Bone marrow (tissue), 2 donors: ENCODE data around the gene SLC9A8.

Source experiments
- DNase-seq, 2 donors: peaks; one replicate each; lab custom pipeline; 2025; lab: John Stamatoyannopoulos, UW

Gene SLC9A8

DNA sequence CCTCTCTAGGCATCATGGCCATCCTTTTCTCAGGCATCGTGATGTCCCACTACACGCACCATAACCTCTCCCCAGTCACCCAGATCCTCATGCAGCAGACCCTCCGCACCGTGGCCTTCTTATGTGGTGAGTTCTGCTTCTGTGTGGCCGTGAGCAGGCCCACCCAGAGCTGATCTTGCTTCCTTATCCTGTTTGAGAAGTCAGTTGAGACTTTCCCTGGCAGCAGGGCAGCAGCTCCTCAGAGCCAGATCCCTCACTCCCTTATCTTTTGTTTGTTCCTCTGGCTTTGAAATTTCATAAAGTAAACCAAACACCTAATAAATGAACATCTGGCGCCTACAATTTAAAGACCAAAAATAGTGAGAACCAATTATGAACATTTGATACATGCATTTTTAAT is 62.1 kb downstream of the SLC9A8 start:
- DNase-seq: no peak

DNA sequence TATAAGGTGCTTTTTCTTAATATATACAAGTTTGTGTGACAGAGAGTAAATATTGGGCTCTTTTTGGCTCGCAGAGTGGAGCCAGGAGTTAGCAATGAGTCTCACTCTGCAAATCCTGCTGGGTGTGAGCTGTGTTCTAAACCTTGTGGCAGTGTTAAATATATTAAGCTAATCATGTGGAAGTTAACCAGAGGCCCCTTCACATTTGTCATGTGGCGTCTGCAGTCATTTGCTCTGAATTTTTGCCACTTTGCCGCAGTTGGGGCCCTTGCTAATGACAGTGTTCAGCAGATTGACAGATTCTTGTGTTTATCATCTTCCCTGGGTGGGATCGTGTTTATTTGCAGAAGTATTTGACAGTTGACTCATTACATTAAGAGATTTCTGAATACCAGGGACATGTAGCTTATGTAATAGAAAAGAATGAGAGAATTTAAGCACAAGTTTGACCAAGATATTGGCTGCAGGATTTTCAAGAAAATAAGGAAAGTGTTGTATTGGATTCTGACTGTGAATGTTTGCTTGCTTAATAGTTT is 64.8 kb downstream of the SLC9A8 start:
- no peak for DNase-seq

DNA sequence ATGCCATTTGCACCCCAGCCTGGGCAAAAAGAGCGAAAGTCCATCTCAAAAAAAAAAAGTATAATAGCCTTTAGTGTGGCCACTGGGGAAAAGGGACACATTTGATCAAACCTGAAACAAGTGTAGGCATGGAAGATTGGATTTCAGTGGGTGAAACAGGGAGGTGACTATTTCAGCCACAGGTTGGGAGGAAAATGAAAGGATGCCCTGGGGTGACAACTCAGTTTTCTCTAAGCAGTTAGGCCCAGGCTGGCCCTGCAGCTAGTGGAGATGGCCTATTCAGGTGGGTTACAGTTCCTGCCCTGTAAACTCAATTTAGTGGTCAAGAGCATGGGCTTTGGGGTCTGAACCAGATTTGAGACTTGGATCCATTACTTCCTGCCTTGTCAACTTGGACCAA is 66.3 kb downstream of the SLC9A8 start:
- no peak for DNase-seq

DNA sequence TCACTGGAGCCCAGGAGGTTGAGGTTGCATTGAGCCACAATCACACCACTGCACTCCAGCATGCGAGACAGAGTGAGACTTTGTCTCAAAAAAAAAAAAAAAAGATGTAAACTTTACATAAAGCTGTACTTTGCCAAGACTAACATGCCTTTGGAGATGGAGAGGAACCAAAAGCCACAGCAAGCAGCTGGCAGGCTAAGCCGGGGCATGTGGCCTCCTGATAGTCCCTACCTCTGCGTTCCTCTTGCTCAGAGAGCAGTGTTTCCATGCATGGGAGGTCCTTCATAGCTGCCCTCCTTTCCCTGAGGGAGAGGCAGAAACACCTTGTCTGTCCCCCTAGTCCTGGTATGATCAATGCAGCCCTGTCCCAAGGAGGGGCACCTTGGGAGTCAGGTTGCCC is 67.5 kb downstream of the SLC9A8 start:
- DNase-seq: no peak

DNA sequence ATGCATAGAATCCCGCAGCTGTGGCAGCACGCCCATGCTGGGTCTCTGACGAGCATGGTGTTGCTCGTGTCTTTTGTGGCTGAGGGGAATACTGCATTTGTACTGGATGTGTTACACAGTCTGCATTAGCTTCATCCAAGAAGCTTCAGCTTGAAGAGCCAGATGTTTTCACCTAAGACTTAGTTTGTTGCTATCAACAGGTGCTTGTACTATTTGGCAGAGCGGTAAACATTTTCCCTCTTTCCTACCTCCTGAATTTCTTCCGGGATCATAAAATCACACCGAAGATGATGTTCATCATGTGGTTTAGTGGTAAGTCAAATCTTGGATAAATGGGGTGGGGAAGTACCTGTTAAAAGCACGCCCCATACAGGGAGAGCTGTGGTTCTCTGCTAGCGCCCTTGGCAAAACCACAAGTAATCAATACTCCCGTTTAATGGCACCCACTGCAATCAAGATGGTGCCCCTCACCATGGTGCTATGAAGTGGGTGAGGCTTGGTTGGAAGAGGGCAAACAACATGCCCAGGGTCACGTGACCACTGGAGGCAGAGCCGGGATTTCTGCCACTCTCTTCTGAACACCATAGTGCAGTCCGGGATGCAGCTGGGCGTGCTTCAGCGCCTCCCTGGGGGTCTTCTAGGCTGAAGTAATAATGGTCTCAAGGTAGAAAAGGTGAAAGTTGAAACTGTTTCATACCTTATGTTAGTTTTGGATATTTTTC is 68.3 kb downstream of the SLC9A8 start:
- no peak for DNase-seq

DNA sequence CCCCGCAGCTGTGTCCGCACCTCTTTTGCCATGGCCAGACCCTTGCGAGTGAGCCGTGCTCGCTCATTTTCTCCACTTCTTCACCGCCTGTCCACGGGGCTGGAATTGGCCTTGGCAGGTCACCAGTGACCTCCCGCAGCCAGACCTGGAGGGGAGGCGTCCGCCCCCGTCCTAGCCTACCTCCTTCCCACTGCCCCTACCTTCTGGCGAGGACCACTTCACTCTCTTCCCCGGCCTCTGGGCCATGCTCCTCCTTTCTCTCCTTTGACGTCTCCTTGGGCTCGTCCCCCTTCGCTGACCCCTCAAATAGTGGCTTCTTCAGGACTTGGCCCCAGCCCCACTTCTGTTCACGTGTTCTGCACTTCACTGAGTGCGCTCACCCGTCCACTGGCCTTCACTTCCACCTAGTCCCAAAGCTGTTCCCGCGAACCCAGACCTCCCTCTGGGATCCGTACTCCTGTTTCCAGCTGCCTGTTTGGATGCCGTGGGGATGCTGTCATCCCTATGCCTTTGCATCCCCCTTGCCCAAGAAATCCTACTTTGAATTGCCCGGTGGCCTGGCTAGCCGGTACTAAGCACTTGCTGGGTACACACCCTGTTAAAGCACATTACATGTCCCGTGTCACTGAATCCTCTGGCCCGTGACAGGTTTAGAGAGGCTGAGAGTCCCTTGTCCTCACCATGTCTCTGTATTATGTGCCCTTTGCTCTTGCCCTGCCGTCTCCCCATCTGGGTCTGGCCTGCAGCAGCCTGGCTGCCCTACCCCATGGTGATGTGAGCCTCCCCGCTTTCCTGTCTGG is 69.7 kb downstream of the SLC9A8 start:
- no peak for DNase-seq

DNA sequence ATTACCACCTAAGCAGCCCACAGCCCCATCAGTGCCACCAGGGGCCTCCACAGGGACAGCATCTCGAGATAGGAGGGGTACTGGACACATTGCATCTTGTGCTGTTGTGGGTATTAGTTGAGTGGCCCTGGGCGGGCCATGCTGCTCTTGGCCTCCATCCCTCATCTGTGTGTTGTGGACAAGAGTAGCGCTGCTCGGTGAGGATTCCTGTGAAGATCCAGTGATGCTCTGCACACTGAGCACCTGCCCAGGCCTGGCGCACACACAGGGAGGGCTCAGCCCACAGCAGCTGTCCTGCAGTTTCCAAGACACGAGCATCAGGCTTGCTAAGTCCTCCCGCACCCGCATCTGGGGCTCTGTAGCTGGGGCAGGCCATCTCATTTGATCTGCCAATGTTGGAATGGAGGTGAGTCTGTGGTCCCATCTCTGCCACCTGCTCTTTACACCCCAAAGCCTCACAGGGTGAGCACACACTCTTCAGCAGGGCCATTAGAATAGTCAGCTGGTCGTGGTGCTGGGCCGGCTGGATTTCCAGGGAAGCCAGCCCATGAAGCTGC is 70.7 kb downstream of the SLC9A8 start:
- no peak for DNase-seq

DNA sequence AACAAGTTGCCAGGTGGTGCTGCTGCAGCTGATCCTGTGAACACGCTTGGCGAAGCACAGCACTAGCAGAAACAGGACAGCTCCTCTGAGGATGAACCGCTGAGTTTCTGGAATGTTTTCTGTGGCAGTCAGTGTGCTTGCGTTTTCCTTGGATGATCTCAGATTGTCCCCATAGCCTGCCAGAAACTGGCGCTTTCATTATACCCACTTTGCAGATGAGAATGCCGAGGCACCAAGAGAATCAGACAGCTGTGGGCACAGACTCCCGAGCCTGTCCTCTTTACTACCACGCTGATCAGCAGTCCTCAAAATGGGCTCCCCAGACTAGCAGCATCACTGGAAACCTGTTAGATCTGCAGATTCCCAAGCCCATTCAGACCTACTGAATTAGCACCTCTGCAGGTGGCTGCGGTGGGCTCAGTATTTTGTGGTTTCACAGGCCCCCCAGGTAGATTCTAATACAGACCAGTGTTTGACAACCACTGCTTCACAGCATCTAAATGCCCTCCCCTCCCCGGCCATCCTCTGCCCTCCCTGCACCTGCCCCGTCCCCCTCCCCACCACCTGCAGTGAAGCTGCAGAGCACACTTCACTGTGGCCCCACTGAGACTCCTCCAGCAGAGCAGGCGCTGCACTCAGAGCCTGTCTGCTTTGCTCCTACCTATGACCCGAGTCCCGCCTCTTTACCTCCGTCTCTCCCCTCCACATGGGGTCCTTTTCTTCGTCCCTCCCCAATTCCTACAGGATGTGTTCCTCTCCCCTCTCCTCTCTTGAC is 73.1 kb downstream of the SLC9A8 start:
- no peak for DNase-seq

DNA sequence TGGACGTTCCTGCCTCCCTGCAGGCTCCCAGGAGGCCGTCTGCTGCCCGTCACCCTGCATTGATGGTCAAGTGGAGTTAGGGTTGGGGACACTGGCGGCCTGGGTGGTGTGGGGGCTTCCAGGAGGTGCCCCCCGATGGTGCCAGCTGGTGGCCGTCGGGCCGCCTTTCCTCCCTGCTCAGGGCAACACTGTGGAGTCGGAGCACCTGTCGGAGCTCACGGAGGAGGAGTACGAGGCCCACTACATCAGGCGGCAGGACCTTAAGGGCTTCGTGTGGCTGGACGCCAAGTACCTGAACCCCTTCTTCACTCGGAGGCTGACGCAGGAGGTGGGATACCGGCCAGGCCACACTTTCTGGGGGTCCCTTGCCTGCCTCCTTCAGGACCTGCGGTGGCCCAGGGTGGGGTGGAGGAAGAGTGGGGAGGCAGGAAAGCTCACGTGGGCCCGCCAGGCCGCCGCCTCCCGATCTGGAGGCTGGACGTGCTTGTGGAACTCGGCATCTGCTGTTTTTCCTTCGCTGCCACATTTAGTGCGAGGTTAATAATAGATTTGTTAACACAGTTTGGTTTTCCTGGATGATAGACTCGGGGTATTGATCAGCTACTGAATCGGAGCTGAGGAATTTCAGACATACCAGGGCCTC is 74.1 kb downstream of the SLC9A8 start:
- DNase-seq: no peak

DNA sequence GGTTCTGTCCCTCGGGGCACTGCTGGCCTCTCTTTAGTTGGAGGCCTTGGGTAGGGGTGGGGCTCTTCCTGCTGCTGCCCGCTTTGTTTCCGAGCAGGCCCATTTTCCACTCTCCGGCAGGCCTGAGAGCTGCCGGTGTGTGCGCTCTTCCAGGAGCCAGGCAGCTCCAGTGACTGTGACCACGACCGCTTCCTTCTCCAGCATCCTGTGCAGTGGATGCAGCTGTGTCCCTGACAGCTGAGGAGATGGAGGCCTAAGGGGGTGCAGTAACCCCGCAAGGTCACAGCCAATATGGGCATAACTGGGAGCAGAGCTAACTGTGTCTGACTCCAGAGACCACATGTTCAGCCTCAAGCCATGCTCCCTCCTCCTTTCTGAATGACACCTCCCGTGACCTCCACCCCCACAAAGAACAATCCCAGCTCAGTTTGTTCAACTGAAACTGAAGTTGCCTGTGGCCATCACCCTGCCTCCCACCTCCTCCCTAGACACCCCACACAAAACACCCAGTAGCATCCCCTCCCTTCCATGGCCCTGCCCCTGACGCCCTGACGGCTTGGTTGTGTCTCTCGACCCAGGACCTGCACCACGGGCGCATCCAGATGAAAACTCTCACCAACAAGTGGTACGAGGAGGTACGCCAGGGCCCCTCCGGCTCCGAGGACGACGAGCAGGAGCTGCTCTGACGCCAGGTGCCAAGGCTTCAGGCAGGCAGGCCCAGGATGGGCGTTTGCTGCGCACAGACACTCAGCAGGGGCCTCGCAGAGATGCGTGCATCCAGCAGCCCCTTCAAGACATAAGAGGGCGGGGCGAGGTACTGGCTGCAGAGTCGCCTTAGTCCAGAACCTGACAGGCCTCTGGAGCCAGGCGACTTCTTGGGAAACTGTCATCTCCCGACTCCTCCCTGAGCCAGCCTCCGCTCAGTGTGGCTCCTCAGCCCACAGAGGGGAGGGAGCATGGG is 74.9 kb downstream of the SLC9A8 start:
- DNase-seq: no peak

DNA sequence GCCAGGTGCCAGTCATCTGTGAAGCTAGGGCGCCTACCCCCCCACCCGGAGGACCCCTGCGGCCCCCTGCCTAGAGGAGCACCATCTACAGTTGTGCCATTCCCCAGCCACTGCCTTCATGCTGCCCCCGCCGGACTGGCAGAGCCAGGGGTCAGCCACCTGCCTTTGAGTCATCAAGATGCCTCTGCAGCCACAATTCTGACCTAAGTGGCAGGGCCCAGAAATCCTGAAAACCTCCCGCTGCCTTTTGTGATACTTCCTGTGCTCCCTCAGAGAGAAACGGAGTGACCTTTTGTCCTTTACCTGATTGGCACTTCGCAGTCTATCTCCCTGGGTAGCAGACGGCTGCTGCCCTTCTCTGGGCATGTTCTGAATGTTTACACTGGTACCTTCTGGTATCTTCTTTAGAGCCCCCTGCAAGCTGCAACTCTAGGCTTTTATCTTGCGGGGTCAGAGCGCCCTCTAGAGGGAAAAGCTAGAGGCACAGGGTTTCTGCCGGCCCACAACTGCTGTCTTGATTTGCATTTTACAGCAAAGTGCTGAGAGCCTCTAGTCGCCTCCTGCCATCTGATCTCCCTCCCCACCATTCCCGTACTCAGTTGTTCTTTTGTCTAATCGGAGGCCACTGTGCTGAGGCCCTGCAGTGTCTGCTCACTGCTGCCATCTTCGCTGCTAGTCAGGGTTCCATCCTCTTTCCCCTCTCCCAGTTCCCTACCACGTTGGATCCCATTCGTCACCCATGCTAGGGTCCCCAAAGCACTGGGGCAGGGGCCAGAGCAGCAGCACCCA is 75.8 kb downstream of the SLC9A8 start:
- DNase-seq: peak in 1 of 2 donors; percentile 37

DNA sequence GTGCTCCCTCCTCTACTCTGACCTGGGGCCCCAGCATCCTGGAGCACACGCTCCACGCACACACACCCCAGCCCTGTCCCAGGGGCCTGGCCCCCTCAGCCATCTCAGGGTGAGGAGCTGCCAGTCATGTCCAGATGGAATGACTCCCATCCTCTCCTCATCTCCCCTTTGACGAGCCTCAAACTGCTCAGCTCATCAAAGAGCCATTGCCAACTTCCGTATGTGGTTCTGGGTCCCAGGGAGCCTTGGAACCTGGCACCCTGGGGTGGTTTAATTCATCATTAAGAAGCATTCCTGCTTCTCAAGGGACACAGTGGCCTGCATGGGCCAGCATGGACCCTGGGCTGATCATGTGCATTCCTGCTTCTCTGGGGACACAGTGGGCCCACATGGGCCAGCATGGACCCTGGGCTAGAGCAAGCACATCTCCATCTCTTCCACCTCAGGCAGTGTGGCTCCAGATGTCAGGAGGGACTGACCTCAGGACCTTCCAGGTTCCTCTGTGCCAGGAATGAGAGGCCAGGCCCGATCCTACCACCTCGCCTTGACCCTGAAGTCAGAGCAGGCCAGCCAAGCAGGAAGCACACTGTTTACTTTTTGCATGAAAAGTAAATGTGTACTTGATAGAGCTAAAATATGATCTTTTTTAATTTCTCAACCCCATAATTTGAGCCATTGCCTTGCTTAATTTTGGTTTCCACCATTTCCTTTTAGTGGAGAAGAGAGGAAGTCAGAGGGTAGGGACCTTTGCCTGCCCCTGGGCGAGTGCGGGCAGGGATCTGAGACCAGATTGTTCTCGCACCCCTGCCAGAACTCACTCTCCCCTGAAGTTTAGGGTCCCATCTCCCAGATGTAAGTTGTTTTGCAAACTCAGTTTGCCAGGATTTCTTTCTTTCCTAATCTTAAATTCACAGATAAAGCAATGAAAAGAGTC is 76.6 kb downstream of the SLC9A8 start:
- DNase-seq: no peak

DNA sequence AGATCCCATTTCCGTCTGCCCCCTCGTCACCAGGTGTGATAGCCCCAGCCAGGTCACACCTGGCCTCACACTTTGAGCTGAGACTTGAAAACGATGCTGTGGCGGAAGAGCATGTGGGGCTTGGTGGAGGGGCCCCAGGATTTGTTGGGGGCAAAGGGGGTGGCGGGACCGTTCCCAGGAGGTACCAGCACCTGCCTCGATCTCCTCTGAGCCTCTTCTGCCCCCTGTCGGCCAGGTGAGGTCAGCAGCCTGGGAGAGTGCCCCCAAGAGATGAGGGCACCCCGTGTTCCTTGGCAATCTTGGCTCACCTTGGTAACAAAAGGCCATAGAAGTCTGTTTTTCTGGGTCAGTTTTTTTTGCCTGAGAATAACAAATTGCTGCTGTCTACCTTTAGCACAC is 77.3 kb downstream of the SLC9A8 start:
- no peak for DNase-seq

DNA sequence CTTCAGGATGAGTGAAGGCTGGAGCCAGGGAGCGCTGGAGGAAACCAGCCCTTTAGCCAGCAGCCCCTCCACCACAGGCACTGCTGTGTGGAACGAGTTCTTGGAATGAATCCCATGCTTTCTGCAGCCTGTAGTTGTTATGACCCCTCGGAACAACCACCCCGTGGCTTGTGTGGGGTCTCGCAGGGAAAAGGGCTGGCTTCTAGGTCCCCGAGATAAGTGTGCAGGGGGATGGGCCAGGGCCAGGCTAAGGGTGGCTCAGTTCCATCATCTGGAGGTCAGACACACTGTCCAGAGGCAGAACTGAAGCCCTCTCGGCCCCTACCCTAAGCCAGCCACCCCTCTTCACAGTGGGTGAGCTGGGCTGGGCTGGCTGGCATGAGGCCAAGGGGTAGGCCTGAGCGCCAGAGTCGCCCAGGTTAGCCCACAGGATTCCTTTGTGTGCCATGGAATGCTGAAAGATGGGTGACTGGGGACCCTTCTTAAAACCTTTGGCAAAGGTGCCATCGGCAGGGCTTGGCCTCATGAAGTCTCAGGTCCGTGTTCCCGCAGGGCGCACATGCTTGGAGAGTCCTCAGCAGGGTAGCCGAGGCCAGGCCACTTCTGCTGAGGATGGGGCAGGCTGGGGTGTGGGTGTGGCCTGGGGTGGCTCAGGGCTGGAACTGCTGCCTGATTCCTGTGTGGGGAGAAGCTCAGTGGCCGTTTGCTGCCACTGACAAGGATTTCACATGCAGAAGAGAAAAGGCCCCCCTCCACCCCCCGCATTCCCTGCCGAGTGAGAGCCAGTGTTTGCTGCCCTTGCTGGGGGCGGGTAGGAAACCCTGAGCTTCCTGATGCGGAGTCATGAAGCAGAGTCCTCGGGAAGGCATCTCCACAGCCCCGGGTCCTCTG is 78.1 kb downstream of the SLC9A8 start:
- DNase-seq: no peak

DNA sequence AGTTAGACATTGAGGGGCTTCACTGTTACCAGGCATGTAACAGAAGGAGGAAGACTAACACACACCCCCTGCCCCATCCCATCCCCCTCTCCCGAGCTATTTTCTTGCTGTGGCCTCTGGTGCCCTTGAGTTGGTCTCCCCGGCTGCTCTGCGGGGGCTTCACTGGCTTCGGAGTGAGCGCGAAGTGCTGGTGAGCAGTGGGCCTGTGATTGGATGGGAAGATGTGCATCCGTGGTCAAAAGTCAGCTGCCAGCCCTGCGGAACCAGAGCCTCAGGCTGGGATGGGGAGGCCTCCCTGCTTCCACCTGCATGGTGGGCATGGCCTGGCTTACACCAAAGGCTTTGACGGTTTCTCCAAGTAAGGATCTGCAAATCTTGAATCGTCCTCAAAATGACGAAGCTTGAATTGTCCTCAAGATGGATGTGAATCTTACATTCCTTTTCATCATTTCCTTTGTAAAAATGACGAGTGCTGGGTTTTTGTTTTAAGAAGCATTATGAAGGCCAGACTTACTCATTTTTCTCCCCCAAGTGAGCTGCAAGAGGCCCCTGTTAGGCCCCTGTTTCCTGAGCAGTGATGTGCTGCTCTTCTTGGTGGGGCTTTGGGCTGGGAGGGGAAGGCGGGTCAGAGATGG is 79.0 kb downstream of the SLC9A8 start:
- no peak for DNase-seq

DNA sequence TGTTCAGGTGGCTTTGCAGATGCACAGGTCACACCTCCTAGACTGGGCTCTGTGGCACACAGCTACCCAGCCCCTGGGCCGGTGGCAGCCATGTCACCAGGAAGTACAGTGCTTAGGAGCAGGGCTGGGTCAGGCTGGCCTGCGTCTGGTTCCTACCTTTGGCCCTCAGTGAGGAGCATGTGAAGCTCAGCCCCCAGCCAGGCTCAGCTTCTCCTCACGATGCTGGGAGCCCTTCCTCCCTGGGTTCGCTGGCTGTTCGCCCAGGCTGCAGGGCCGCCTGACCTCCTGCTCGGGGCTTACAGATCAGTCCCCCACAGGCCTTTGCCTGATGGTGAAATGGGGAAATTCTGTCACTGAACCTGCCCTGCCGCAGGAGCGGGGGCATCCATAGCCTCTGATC is 79.6 kb downstream of the SLC9A8 start:
- DNase-seq: no peak

DNA sequence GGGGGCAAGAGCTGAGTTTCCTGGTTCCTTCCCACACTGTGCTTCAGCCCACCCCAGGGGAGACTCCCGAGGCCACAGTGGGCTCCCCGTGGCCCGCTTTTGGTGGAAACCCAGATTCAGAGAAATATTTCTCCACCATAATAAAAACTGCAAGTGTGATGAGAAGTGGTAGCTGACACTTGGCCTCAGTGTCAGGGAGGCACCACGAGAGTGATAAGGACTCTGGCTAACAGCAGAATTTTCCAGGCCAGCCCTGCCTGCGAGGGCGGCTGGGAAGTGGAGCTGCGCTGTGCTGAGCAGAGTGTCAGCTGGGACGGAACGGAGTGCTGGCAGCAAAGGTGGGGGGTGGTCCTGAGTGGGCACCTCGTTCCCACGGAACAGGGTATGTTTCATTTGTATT is 80.2 kb downstream of the SLC9A8 start:
- DNase-seq: no peak
